Brain microvascular endothelial cell (primary cell): ENCODE results near the gene MDP1.

Source experiments
- DNase-seq: peaks from one replicate; pipeline ENCODE4 v3.0.0-alpha.2; 2020
- H3K27ac ChIP-seq: fragments of 250-450 bp; sonication (Bioruptor Pico); 2 replicates; pipeline ENCODE4 v1.5.1; 2020; ENCODE audit warnings: mild to moderate bottlenecking, moderate library complexity
- H3K27me3 ChIP-seq: fragments of 250-450 bp; sonication (Bioruptor Pico); replicated peaks from 2 replicates; pipeline ENCODE4 v1.5.1; 2020; ENCODE audit warnings: mild to moderate bottlenecking
- H3K36me3 ChIP-seq: fragments of 250-450 bp; sonication (Bioruptor Pico); replicated peaks from 2 replicates; pipeline ENCODE4 v1.5.1; 2020; ENCODE audit warnings: mild to moderate bottlenecking
- H3K4me3 ChIP-seq: 2 replicates; pipeline ENCODE4 v1.5.1; 2011; ENCODE audit warnings: low read depth, mild to moderate bottlenecking, control low read depth, low read length, moderate library complexity
- in situ Hi-C: cut with HindIII; loops from 2 replicates; pipeline ENCODE4 v1.10.0; 2017; ENCODE audit warnings: low sequenced_read_pairs, low pct_ligation_motif_present
- TF ChIP-seq, protein P1 (sequence below): IDR thresholded peaks from 2 replicates; pipeline ENCODE4 v1.5.1; 2011; ENCODE audit warnings: low read depth, mild to moderate bottlenecking, moderate library complexity, low read length, control low read depth, inconsistent platforms; ENCODE audit errors: missing control alignments

Gene MDP1

DNA sequence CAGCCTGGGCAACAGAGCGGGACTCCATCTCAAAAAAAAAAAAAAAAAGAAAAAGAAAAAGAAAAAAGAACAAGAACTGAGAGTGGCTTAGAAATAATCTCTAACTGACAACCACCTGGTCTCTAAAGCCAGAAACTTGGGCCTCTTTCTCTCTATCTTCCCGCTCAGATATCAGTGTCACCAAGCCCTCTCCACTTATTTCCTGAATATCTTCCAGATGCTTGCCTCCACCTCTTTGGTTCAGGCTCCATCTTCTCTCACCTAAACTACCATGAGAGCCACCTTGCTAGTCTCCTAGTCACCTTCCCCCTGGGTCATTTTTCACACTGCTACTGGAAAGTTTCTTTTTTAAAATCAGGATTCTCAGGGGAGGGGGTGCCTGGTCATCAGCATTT, 18.8 kb downstream of the MDP1 start:
- no peak overlapping the region for H3K27ac ChIP-seq
- peaks cover 15% of the 10 kb centered on the region for H3K36me3 ChIP-seq
- DNase-seq: no peak
- H3K4me3 ChIP-seq: no peak overlapping the region
- in situ Hi-C loops: no loop called here
- H3K27me3 ChIP-seq: no peaks in the 10 kb centered on the region
- TF ChIP-seq, protein P1, sequence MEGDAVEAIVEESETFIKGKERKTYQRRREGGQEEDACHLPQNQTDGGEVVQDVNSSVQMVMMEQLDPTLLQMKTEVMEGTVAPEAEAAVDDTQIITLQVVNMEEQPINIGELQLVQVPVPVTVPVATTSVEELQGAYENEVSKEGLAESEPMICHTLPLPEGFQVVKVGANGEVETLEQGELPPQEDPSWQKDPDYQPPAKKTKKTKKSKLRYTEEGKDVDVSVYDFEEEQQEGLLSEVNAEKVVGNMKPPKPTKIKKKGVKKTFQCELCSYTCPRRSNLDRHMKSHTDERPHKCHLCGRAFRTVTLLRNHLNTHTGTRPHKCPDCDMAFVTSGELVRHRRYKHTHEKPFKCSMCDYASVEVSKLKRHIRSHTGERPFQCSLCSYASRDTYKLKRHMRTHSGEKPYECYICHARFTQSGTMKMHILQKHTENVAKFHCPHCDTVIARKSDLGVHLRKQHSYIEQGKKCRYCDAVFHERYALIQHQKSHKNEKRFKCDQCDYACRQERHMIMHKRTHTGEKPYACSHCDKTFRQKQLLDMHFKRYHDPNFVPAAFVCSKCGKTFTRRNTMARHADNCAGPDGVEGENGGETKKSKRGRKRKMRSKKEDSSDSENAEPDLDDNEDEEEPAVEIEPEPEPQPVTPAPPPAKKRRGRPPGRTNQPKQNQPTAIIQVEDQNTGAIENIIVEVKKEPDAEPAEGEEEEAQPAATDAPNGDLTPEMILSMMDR: no peak

DNA sequence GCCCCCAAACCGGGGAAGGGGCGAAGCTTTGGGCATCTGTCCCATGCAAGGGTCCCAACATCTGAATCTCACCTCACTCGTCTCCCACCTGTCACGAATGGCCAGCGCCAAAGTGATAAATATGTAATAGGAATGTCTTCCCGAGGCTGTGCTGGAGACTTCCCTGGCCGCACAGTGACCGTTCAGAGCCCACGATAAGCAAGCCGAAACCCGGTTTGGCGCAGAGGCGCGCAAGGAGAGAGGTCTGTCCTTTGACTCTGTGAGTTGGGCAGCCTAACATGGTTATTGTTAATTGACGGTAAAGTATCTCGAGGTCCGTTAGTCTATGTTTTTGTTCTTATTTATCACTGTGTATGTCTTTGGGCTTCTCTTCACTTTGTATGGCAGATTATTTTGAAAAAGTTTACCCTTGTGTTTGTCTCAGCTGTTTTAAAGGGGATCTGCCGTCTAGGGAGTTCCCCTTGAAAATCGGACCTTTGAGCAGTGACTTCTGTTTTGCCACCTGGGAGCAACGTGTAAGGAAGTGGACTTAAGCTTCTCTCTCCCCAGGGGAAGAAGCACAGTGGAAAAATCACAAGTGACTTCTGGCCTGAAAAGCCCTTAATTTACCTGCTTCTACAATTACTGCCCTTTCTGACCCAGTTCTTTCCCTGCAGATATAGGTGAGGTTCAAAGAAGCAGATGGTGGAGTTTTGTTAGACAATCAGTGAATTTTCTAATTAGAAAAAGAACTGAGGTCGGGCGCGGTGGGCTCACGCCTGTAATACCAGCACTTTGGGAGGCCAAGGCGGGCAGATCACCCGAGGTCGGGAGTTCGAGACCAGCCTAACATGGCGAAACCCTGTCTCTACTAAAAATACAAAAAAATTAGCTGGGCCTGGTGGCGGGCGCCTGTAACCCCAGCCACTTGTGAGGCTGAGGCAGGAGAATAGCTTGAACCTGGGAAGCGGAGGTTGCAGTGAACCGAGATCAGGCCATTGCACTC, 19.5 kb downstream of the MDP1 start:
- TF ChIP-seq, protein P1: no peak
- peaks cover 18% of the 10 kb centered on the region for H3K36me3 ChIP-seq
- H3K27me3 ChIP-seq: no peaks in the 10 kb centered on the region
- DNase-seq: no peak
- H3K27ac ChIP-seq: peak overlapping the region; percentile 100
- in situ Hi-C loops: no loop called here
- peak overlapping the region; percentile 80 for H3K4me3 ChIP-seq

DNA sequence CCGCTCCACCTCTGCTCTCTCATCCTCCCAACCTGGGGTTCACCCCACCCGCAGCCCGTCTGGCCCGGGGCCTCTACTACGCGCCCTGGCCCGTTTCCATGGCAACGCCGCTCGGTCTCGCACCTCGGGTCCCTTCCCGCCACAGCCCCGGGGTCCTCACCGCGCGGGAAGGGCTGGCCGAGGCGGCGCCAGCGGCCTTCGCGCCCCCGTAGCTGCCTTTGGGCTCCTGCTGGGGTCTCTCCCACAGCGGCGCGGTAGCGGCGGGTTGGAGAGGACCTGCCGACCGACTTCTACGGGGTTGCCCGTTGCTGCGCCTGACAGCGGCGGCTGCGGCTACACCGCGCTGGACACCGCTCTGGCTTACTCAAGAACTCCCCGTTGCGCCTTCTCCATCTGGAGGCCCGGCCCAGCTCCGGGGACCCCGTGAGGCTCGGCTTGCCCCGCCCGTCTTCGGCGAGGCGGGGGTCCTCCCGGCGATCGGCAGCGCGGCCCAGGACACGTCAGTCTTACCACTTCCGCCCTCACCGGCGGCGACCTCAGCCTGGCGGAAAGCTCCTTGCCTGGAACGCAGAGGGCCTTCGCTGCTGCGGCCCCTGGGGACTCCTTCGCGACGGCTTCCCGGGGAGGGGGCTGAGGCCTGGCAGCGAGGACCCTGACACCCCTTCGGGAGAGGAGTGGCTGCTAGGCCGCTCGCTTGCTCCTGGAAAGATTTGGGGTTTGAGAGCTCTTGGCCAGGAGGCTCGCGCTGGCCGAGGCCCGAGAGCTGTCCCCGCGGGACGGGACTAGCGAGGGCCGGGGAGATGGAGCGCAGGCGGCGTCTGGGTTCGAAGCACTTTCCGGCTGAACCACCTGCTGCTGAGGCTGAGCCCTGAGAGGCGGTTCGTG, 20.4 kb downstream of the MDP1 start, which contains the start of gene TM9SF1:
TSS of gene TM9SF1 (minus strand) at position 256 of the 885 bp plus-strand sequence. CDS start 422 bp downstream, outside the sequence.
- peak; percentile 71 for DNase-seq
- in situ Hi-C loops: no loop called here
- Histone ChIP-seq H3K27ac (peak within 1 kb of the TSS; percentile 100), H3K27me3 (no peaks in the 10 kb centered on the region), H3K4me3 (peak within 1 kb of the TSS; percentile 80), H3K36me3 (peaks cover 21% of the 10 kb centered on the region)
- TF ChIP-seq, protein P1: no peak

DNA sequence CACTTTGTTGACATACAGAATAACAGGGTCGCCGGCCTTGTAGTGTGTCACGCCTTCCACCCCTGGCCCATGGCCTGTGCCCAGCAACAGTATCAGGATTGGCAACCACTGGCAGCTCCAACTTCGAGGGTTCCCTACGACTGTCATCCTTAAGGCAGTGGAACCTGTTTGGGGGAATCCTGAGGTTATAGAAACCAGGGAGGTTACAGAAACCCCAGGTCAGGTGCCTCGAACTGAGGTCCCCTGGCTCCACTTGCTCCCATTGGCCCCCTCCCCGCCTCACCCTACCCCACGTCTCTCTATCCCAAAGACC, 21.0 kb downstream of the MDP1 start:
- peak overlapping the region; percentile 100 for H3K27ac ChIP-seq
- TF ChIP-seq, protein P1: no peak
- H3K4me3 ChIP-seq: peak overlapping the region; percentile 80
- peaks cover 24% of the 10 kb centered on the region for H3K36me3 ChIP-seq
- in situ Hi-C loops: no loop called here
- no peaks in the 10 kb centered on the region for H3K27me3 ChIP-seq
- no peak for DNase-seq

DNA sequence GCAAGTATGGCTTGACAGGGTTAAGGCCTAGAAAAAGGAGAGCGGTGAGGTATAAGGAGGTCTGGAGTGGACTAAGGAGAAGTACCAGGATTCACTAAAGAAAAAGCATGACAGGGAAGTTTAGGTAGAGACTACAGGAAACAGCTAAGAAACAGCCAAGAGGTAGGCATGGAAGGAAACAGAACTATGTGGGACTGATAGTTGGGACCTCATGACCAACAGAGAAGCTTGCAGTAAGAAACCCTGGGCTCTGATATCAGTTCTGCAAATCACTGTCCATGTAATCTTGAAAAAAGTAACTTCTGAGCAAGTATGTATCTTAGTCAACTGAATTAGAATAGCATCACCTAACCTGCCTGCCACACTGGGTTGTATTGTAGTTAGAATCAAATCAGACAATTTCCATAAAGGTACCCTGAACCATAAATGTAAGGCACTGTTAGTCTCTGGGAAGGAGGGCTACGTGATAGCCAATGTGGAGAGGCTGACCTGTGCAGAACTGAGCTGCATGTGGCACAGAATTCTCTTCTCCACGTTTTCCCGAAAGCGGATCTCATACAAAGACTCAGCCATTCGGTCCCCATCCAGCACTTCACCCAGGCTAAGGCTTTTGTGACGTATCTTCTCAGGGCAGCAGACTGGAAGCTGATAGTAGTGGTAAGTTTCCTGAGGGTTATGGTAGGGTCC, 21.5 kb downstream of the MDP1 start:
- Histone ChIP-seq H3K4me3 (peak overlapping the region; percentile 80), H3K27ac (no peak overlapping the region), H3K36me3 (peaks cover 24% of the 10 kb centered on the region), H3K27me3 (no peaks in the 10 kb centered on the region)
- in situ Hi-C loops: no loop called here
- no peak for DNase-seq
- TF ChIP-seq, protein P1: no peak
